Glutamatergic neuron (in vitro differentiated cells): ENCODE results near the gene TRDMT1. TPM values are rescaled to one million over a fixed set of nuclear protein-coding genes. Genes with fewer than 3 reads are reported as not detected.
"Not testable (repeated sequence)": the region's sequence is repeated elsewhere in the genome, so short reads cannot be mapped to it uniquely, and the experiment has no call there.

Experiments used
- DNase-seq: peaks from one replicate; pipeline ENCODE4 v3.0.0; 2022
- H3K27ac Mint-ChIP-seq: one replicate; pipeline ENCODE4 v1.8.0; 2020; ENCODE audit warnings: mild to moderate bottlenecking, mixed read lengths, inconsistent platforms; ENCODE audit not compliant: unreplicated experiment
- H3K27me3 Mint-ChIP-seq: one replicate; pipeline ENCODE4 v1.8.0; 2020; ENCODE audit warnings: mild to moderate bottlenecking, moderate library complexity, mixed read lengths, inconsistent platforms; ENCODE audit not compliant: unreplicated experiment
- H3K36me3 Mint-ChIP-seq: one replicate; pipeline ENCODE4 v1.8.0; 2020; ENCODE audit warnings: mild to moderate bottlenecking, mixed read lengths, inconsistent platforms; ENCODE audit not compliant: unreplicated experiment
- H3K4me1 Mint-ChIP-seq: one replicate; pipeline ENCODE4 v1.8.0; 2020; ENCODE audit warnings: mild to moderate bottlenecking, low read depth, mixed read lengths, inconsistent platforms; ENCODE audit not compliant: unreplicated experiment
- H3K4me3 Mint-ChIP-seq: one replicate; pipeline ENCODE4 v1.8.0; 2020; ENCODE audit warnings: mild to moderate bottlenecking, mixed read lengths, inconsistent platforms; ENCODE audit not compliant: unreplicated experiment
- H3K9me3 Mint-ChIP-seq: one replicate; pipeline ENCODE4 v1.8.0; 2020; ENCODE audit warnings: mild to moderate bottlenecking, moderate library complexity, mixed read lengths, inconsistent platforms; ENCODE audit not compliant: unreplicated experiment
- total RNA-seq: library from RNA; stranded (reverse); fragmentation: NEBNext Ultra II Directional; extraction: Animal tissue kit (Norgen Biotek cat#: 25700); gene quantifications from one replicate; pipeline ENCODE4 v1.2.1, GENCODE V29; 2021; ENCODE audit not compliant: unreplicated experiment
- TF ChIP-seq, protein P1 (sequence below): fragments of 200-600 bp; sonication (generic); IDR thresholded peaks from one replicate; pipeline ENCODE4 v1.5.0; 2021; ENCODE audit not compliant: partially characterized antibody, unreplicated experiment

Gene TRDMT1
- total RNA-seq, 1 donor from 2014 or later: 8.9 TPM

DNA sequence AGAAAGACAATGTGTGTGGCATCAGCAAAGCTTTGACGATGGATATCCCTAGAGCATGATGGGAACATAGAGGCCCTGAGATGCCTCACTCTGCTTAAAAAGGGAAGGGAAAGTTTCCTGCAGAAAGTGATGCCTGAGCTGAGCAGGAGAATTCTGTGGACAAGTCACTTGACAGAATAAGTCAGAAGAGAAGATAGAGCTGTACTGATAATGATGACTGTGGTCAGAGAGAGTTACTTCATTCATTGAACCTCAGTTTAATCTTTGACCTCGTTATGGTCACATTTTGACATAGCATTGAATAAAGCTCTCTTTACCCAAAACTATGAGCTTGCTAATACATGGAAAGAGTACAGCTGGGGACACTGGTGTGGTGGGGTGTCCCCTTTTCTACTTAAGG is 79.4 kb downstream of the TRDMT1 start:
- no peaks in the 10 kb centered on the region for H3K9me3 Mint-ChIP-seq
- TF ChIP-seq, protein P1, sequence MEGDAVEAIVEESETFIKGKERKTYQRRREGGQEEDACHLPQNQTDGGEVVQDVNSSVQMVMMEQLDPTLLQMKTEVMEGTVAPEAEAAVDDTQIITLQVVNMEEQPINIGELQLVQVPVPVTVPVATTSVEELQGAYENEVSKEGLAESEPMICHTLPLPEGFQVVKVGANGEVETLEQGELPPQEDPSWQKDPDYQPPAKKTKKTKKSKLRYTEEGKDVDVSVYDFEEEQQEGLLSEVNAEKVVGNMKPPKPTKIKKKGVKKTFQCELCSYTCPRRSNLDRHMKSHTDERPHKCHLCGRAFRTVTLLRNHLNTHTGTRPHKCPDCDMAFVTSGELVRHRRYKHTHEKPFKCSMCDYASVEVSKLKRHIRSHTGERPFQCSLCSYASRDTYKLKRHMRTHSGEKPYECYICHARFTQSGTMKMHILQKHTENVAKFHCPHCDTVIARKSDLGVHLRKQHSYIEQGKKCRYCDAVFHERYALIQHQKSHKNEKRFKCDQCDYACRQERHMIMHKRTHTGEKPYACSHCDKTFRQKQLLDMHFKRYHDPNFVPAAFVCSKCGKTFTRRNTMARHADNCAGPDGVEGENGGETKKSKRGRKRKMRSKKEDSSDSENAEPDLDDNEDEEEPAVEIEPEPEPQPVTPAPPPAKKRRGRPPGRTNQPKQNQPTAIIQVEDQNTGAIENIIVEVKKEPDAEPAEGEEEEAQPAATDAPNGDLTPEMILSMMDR: no peak
- no peak for DNase-seq
- no peak overlapping the region for H3K4me3 Mint-ChIP-seq
- no peaks in the 10 kb centered on the region for H3K27me3 Mint-ChIP-seq
- H3K36me3 Mint-ChIP-seq: no peaks in the 10 kb centered on the region
- H3K27ac Mint-ChIP-seq: no peak overlapping the region
- no peaks in the 10 kb centered on the region for H3K4me1 Mint-ChIP-seq

DNA sequence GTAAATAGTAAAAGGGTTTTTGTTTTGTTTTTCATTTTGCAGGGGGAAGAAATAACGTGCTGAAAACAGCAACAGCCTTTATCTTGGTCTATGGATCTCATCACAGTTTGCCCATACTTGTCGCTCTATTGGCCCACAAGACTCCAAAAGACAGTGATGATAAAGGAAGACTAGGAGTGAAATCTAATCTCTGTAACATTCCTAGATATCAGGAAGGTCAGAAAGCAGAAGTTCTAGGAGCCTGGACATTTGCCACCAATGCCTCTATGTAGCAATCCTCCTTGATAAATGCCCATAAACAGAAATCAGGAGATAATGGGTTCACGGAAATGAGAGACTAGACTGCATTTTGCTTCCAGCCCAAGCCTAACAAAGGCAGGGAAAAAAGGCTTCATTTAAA is 80.8 kb downstream of the TRDMT1 start:
- TF ChIP-seq, protein P1: no peak
- Mint-ChIP-seq H3K4me3 (no peak overlapping the region), H3K36me3 (no peaks in the 10 kb centered on the region), H3K4me1 (no peaks in the 10 kb centered on the region), H3K9me3 (no peaks in the 10 kb centered on the region), H3K27me3 (no peaks in the 10 kb centered on the region), H3K27ac (no peak overlapping the region)
- no peak for DNase-seq

DNA sequence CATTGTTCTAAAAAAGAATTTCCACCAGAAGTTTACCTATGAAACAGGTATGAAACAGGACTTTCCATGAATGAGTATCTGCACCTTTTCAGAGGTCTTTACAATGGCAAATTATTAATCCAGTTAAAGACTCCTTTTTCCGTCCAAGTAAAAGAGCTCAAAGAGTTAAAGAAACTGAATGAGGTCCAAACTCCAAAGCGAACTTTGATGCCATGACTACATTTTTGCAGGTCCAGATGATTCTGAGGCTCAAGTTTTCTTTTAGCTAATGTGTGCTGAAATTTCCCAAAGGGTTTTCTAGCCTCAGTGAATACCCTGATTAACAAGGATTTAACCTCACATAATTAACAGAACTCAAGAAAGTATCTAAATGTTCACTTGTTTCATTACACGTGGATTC is 81.6 kb downstream of the TRDMT1 start:
- no peaks in the 10 kb centered on the region for H3K36me3 Mint-ChIP-seq
- H3K4me3 Mint-ChIP-seq: no peak overlapping the region
- H3K27me3 Mint-ChIP-seq: no peaks in the 10 kb centered on the region
- TF ChIP-seq, protein P1: no peak
- DNase-seq: no peak
- no peak overlapping the region for H3K27ac Mint-ChIP-seq
- no peaks in the 10 kb centered on the region for H3K4me1 Mint-ChIP-seq
- no peaks in the 10 kb centered on the region for H3K9me3 Mint-ChIP-seq

DNA sequence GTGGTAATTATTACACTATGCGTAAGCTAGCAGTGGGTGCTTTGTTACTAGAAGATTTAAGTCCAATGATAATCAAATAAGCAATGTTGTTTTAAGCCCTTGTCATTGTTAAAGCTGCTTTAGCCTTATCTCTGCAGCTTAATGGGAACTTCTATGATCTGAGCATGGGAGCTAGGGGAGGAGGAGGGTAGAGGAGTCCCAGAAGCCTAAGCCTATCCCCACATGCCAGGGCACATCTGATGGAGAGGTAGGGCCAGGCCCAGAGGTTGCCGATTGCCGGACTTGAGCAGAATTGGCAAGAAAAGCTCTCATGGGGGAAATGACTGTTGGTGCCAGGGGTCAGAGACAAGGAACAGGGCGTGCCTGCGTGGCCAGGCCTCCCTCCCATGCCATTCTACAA is 85.3 kb downstream of the TRDMT1 start:
- TF ChIP-seq, protein P1: no peak
- H3K27ac Mint-ChIP-seq: no peak overlapping the region
- DNase-seq: no peak
- no peaks in the 10 kb centered on the region for H3K36me3 Mint-ChIP-seq
- peaks cover 8% of the 10 kb centered on the region for H3K4me1 Mint-ChIP-seq
- no peaks in the 10 kb centered on the region for H3K27me3 Mint-ChIP-seq
- H3K9me3 Mint-ChIP-seq: no peaks in the 10 kb centered on the region
- no peak overlapping the region for H3K4me3 Mint-ChIP-seq

DNA sequence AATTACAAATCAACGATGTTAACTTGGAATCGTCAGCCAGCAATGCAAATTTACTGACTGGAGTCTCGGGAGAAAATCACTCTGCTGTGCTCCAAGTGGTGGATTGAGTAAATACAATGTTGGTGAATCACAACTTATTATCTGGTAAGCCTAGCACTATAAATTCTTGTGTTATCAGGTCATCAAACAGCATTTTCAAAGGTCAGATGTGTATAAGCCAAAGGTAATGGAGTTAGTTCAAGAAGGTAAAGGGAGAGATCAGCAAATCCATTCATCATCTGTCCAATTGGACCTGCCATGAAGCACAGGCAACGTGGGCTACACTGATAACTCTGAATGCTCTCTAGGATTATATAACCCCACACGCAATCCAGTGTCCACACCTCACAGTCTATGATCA is 85.8 kb downstream of the TRDMT1 start:
- Mint-ChIP-seq H3K4me3 (no peak overlapping the region), H3K9me3 (no peaks in the 10 kb centered on the region), H3K36me3 (no peaks in the 10 kb centered on the region), H3K27ac (no peak overlapping the region), H3K4me1 (peaks cover 8% of the 10 kb centered on the region), H3K27me3 (no peaks in the 10 kb centered on the region)
- TF ChIP-seq, protein P1: no peak
- DNase-seq: no peak

DNA sequence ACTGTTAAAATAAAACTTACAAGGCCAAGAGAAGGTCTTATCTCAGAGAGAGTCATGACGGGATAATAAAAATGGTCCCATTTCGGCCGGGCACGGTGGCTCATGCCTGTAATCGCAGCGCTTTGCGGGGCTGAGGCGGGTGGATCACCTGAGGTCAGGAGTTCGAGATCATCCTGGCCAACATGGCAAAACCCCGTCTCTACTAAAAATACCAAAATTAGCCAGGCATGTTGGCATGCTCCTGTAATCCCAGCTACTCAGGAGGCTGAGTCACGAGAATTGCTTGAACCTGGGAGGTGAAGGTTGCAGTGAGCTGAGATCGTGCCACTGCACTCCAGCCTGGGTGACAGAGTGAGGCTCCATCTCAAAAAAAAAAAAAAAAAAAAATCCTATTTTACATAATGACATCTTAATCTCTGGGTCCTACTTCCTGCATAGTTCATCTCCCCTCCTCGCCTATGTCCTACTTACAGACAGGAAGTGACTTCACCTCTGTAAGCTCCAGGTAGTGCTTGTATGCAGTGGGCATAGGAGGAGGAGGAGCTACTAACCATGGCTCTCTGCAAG is 86.5 kb downstream of the TRDMT1 start:
- not testable (repeated sequence) for H3K9me3 Mint-ChIP-seq, H3K36me3 Mint-ChIP-seq, H3K27ac Mint-ChIP-seq, H3K4me1 Mint-ChIP-seq, H3K27me3 Mint-ChIP-seq, DNase-seq, H3K4me3 Mint-ChIP-seq
